ENCODE measurements around the gene NR2C1.

NR2C1 gene

GRCh38 chr12:95083471-95083870 lies 10.1 kb upstream of the NR2C1 start:
- no peak for DNase-seq

- no peak for DNase-seq
Measured at GRCh38 chr12:95077341-95077740, 3.9 kb upstream of the NR2C1 start.

GRCh38 chr12:95074766-95075165 lies 1.3 kb upstream of the NR2C1 start:
- DNase-seq = no peak

- no peak for DNase-seq
Measured at GRCh38 chr12:95073698-95074520, 491 bp upstream of the NR2C1 start.

- no peak for DNase-seq
Measured at GRCh38 chr12:95070378-95070777, 3.0 kb downstream of the NR2C1 start.

DNA sequence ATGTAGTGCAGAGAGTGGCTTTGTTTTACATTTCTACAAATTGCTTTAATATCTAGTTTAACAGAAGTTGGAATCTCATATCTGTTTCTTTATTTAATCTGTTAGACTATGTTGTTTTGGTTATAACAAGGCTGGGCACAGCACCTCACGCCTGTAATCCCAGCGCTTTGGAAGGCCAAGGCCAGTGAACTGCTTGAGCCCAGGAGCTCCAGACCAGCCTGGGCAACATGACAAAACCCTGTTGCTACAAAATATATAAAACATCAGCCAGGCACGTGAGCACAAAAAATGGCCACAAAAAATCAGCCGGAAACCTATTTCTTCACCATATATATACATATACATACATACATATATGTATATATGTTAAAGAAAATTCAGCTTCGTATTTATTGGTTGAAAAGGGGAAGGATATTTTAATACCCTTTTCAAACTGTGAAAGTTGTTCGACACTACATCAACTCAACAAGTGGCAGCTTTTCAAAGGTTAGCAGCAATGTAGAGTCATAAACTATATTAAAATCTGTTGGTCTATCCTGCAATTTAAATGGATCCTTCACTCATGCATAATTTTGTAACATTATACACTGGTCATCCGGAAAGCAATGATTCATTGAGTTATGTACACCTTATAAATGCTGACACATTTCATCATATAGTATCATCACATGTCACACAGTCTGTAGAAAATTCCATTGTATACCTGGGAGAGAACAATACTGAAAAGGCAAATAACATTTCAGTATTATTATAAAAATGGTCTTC lies 7.1 kb downstream of the NR2C1 start:
- DNase-seq = no peak

GRCh38 chr12:95060951-95061350 lies 12.5 kb downstream of the NR2C1 start:
- no peak for DNase-seq

DNA sequence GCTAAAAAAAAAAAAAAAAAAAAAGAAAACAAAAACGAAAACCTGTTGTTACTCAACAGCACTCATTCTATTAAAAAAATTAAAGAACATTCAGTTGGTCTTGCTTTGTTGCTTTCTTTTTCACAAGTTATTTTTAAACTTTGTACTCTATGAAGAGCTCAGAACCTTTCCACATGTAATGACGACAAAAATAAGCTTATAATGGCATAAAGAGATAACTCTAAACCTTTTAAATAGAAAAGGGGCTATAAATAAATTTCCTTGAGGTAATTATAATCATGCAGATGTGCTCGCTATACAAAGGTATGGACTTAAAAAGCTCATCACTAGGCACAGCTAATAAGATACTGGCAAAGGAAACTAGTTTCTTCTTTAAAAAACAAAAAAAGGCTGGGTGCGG lies 13.4 kb downstream of the NR2C1 start:
- DNase-seq = no peak

GRCh38 chr12:95057424-95057823 lies 16.0 kb downstream of the NR2C1 start:
- no peak for DNase-seq

DNA sequence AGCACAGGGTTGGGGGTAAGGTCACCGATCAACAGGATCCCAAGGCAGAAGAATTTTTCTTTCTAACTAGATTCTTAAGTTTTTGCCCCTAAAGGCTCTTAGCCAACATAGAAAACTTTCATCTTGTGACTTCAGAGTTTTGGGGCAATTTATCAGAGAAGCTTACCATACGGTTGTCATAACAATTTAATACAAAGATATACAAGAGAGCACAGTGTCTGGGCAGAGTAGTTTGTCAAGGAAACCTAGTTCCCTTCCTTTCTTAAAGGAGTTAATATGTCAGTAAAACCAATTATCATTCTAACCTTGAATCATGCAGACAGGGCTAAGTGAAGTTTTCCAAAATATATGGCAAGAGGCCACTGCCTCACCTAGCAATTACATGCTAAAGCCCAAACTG lies 18.4 kb downstream of the NR2C1 start:
- DNase-seq = no peak

- DNase-seq = no peak
Measured at GRCh38 chr12:95054206-95054605, 19.2 kb downstream of the NR2C1 start.

- no peak for DNase-seq
Measured at GRCh38 chr12:95051241-95051640, 22.2 kb downstream of the NR2C1 start.

GRCh38 chr12:95037906-95038305 lies 35.5 kb downstream of the NR2C1 start:
- DNase-seq = no peak

- no peak for DNase-seq
Measured at GRCh38 chr12:95034750-95035149, 38.7 kb downstream of the NR2C1 start.

DNA sequence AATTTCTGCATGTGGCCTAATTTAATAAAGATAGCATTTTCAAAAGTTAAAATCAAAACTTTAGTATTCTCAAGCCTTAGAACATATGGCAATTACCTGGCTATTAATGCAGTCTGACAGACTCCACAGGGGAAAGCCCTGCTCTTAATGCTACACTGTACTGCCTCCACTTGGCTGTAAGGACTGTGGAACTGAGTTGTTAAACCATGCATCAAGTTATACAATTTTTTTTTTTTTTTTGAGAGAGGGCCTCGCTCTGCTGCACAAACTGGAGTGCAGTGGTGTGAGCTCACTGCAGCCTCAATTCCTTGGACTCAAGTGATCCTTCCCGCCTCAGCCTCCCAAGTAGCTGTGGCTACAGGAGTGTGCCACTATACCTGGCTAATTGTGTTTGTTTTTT lies 50.9 kb downstream of the NR2C1 start:
- DNase-seq = no peak

DNA sequence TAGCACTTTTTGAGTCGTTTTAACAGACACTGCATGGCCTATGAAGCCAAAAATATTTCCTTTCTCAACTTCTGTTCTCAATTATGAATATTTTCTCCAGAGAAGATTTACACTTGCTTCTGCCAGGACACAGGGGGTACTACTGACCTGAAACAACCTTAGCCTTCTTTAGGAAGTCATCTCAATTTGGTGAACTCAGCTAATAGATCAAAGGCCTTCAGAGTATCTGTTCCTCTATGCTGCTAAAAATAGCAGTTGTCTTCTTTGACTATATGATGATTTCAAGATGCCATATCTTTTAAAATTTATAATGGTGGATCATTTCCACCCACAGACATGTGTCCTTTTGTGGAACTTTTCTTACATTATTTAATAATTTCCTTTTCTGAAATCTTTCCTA lies 55.9 kb downstream of the NR2C1 start:
- DNase-seq = no peak

GRCh38 chr12:95016120-95016519 lies 57.3 kb downstream of the NR2C1 start:
- no peak for DNase-seq

DNA sequence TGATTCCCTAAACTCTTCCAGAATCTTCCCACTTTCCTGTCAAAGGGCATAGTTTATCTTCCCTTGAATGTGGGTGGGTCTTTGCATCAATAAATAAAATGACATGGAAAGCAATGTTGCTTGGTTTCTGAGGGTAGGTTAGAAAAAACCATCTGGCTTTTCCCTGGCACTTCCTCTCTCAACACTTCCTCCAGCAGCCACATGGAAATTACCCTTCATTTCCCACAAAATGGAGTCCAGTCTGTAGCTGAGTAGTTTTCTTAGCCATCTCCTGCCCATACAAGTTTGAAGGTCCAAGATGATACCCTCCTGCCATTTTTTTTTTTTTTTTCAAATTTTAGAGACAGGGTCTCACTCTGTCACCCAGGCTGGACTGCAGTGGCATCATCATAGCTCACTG lies 58.9 kb downstream of the NR2C1 start:
- no peak for DNase-seq

GRCh38 chr12:95006206-95006605 lies 67.2 kb downstream of the NR2C1 start:
- no peak for DNase-seq

GRCh38 chr12:95004610-95005009 lies 68.8 kb downstream of the NR2C1 start:
- no peak for DNase-seq

DNA sequence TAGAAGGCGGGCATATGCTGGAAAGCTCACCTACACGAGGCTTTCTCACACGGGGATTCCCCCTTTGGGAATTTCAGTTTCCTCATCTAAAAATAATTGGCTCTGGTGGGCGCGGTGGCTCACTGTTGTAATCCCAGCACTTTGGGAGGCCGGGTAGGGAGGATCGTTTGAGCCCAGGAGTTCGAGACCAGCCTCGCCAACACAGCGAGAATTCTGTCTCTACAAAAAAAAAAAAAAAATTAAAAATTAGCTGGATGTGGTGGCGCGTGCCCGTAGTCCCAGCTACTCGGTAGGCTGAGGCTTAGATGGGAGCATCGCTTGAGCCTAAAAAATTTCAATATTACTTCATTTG lies 69.5 kb downstream of the NR2C1 start:
- DNase-seq = no peak

GRCh38 chr12:95003213-95003920 lies 70.1 kb downstream of the NR2C1 start, which contains the start of gene NDUFA12:
NDUFA12 (minus strand) TSS chr12:95003697; CDS start chr12:95003680, 17 bp downstream.
- DNase-seq = peak; percentile 93 to 98

GRCh38 chr12:95002754-95003153 lies 70.7 kb downstream of the NR2C1 start:
- DNase-seq = no peak

DNA sequence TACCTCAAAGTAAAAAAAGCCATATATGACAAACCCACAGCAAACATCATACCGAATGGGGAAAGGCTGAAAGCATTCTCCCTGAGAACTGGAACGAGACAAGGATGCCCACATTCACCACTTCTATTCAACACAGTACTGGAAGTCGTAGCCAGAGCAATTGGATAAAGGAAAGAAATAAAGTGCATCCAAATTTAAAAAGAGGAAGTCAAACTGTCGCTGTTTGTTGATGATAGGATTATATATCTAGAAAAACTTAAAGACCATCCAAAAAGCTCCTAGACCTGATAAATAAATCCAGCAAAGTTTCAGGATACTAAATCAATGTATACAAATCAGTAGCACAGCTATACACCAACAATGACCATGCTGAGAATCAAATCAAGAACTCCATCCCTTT lies 75.1 kb downstream of the NR2C1 start:
- no peak for DNase-seq
